GM21619 (cell line): Measurements from ENCODE around the gene PWP1.
"Not testable (repeated sequence)": the region's sequence is repeated elsewhere in the genome, so short reads cannot be mapped to it uniquely, and the experiment has no call there.

ENCODE experiments used
- ATAC-seq: cut with Tn5 transposase; IDR thresholded peaks from one replicate; pipeline ENCODE4 v1.9.1; 2021; ENCODE audit not compliant: unreplicated experiment

Gene PWP1

GRCh38 chr12:107667464-107667863, 18.1 kb upstream of the PWP1 start:
- no peak for ATAC-seq

GRCh38 chr12:107668320-107669098, 17.1 kb upstream of the PWP1 start:
- ATAC-seq, result no peak

GRCh38 chr12:107669946-107670345, 15.7 kb upstream of the PWP1 start:
- no peak for ATAC-seq

GRCh38 chr12:107670999-107671643, 14.5 kb upstream of the PWP1 start:
- no peak for ATAC-seq

- no peak for ATAC-seq
These were observed 7.9 kb upstream of the PWP1 start for GRCh38 chr12:107677671-107678070.

GRCh38 chr12:107679336-107679735, 6.3 kb upstream of the PWP1 start:
- no peak for ATAC-seq

- no peak for ATAC-seq
These were observed 4.2 kb upstream of the PWP1 start for GRCh38 chr12:107681455-107681835.

GRCh38 chr12:107681836-107682820, 3.5 kb upstream of the PWP1 start:
- no peak for ATAC-seq

GRCh38 chr12:107684029-107684795, 1.4 kb upstream of the PWP1 start:
- no peak for ATAC-seq

GRCh38 chr12:107684990-107685359, 624 bp upstream of the PWP1 start:
- no peak for ATAC-seq

- ATAC-seq, result not testable (repeated sequence)
These were observed 10.2 kb downstream of the PWP1 start for GRCh38 chr12:107695772-107696171.

GRCh38 chr12:107702106-107702505, 16.5 kb downstream of the PWP1 start:
- ATAC-seq, result no peak

GRCh38 chr12:107704041-107704440, 18.4 kb downstream of the PWP1 start:
- ATAC-seq, result no peak

- not testable (repeated sequence) for ATAC-seq
These were observed 19.9 kb downstream of the PWP1 start for GRCh38 chr12:107705522-107705921.

GRCh38 chr12:107715780-107716179, 30.2 kb downstream of the PWP1 start:
- ATAC-seq, result no peak

- ATAC-seq, result no peak
These were observed 33.0 kb downstream of the PWP1 start for GRCh38 chr12:107718606-107719005.

GRCh38 chr12:107727327-107727726, 41.7 kb downstream of the PWP1 start:
- not testable (repeated sequence) for ATAC-seq

- not testable (repeated sequence) for ATAC-seq
These were observed 42.1 kb downstream of the PWP1 start for GRCh38 chr12:107727742-107728141.

- no peak for ATAC-seq
These were observed 45.2 kb downstream of the PWP1 start for GRCh38 chr12:107730618-107731341.

GRCh38 chr12:107731366-107731765, 45.8 kb downstream of the PWP1 start:
- ATAC-seq, result peak; percentile 48
